Daoy (cell line): ENCODE data around the gene SV2C. TPM values are rescaled to one million over a fixed set of nuclear protein-coding genes. Genes with fewer than 3 reads are reported as not detected.

Experiments used
- DNase-seq: peaks from one replicate; pipeline ENCODE4 v3.0.0-alpha.2; 2015; ENCODE audit warnings: low read depth
- total RNA-seq: library from RNA; depleted of rRNA; stranded (reverse); fragments of >200 nt; shearing (Covaris generic); gene quantifications from 2 replicates; pipeline ENCODE4 v1.2.3, GENCODE V29; 2014

SV2C gene
- total RNA-seq, 1 experiment from 2014 or later = 0.11 TPM

- no peak for DNase-seq
Measured at GRCh38 chr5:76383126-76383832, 300.1 kb downstream of the SV2C start.

- no peak for DNase-seq
Measured at GRCh38 chr5:76384189-76384588, 301.0 kb downstream of the SV2C start.

- DNase-seq = no peak
Measured at GRCh38 chr5:76384705-76385104, 301.5 kb downstream of the SV2C start.

GRCh38 chr5:76385540-76385939 lies 302.4 kb downstream of the SV2C start:
- DNase-seq = no peak

GRCh38 chr5:76386360-76386759 lies 303.2 kb downstream of the SV2C start:
- DNase-seq = no peak

GRCh38 chr5:76388236-76388635 lies 305.1 kb downstream of the SV2C start:
- DNase-seq = no peak

- DNase-seq = no peak
Measured at GRCh38 chr5:76388791-76389512, 305.8 kb downstream of the SV2C start.

GRCh38 chr5:76389513-76390154 lies 306.5 kb downstream of the SV2C start:
- DNase-seq = no peak

- DNase-seq = no peak
Measured at GRCh38 chr5:76391014-76391413, 307.8 kb downstream of the SV2C start.

- no peak for DNase-seq
Measured at GRCh38 chr5:76393035-76393680, 310.0 kb downstream of the SV2C start.

GRCh38 chr5:76397200-76397599 lies 314.0 kb downstream of the SV2C start:
- no peak for DNase-seq

- no peak for DNase-seq
Measured at GRCh38 chr5:76399268-76399667, 316.1 kb downstream of the SV2C start.

GRCh38 chr5:76400466-76400865 lies 317.3 kb downstream of the SV2C start:
- no peak for DNase-seq

- DNase-seq = no peak
Measured at GRCh38 chr5:76401801-76402250, 318.6 kb downstream of the SV2C start.

GRCh38 chr5:76402251-76402885 lies 319.2 kb downstream of the SV2C start:
- DNase-seq = peak; percentile 57

GRCh38 chr5:76402886-76403765 lies 319.9 kb downstream of the SV2C start, which contains the start of gene IQGAP2:
IQGAP2 (plus strand) TSS chr5:76403285; CDS start chr5:76403546, 261 bp downstream.
- peak; percentile 86 for DNase-seq
